Panc1 (cell line): ENCODE results near the gene SNX4. TPM values are rescaled to one million over a fixed set of nuclear protein-coding genes. Genes with fewer than 3 reads are reported as not detected.

Experiments
- ATAC-seq: fragments of 200-7000 bp; cut with Tn5 transposase; 2 replicates; pipeline ENCODE4 v1.9.1; 2020; ENCODE audit warnings: mild to moderate bottlenecking, moderate library complexity
- BruUV-seq: library from RNA; stranded (reverse); fragments of 400-500 nt; replicated peaks from 2 replicates; lab custom pipeline; 2021; lab: Mats Ljungman, UMichigan
- CTCF ChIA-PET: fragments of 300-600 bp; sonication (Branson Sonifier 250); formaldehyde crosslinking; loops from one replicate; lab custom pipeline; 2022; ENCODE audit warnings: antibody characterized with exemption; lab: Charles Lee
- POLR2A ChIA-PET: fragments of 300-600 bp; sonication (Branson Sonifier 250); formaldehyde crosslinking; loops from one replicate; lab custom pipeline; 2022; ENCODE audit warnings: antibody characterized with exemption; lab: Charles Lee
- DNase-seq: peaks from one replicate; pipeline ENCODE4 v3.0.0-alpha.2; 2010; ENCODE audit warnings: low read depth, low spot score
- H3K27ac ChIP-seq: 2 replicates; pipeline ENCODE4 v1.5.1; 2011; ENCODE audit warnings: mild to moderate bottlenecking, low read length, inconsistent platforms
- H3K27me3 ChIP-seq: fragments of 200-500 bp; sonication (Bioruptor generic); 2 replicates; pipeline ENCODE4 v1.6.0; 2014; ENCODE audit warnings: low read length, inconsistent platforms; ENCODE audit not compliant: control insufficient read depth, insufficient read depth
- H3K36me3 ChIP-seq: fragments of 200-500 bp; sonication (Bioruptor generic); 2 replicates; pipeline ENCODE4 v1.5.1; 2014; ENCODE audit warnings: inconsistent platforms, mild to moderate bottlenecking, low read length, moderate library complexity; ENCODE audit not compliant: control insufficient read depth, insufficient read depth
- H3K4me1 ChIP-seq: 2 replicates; pipeline ENCODE4 v1.5.1; 2011; ENCODE audit warnings: inconsistent platforms, mild to moderate bottlenecking, low read length, moderate library complexity; ENCODE audit not compliant: control insufficient read depth, insufficient read depth
- H3K4me3 ChIP-seq, 2 experiments: 2 replicates each; pipeline ENCODE4 v1.5.1; 2011 to 2012; ENCODE audit warnings: low read depth in 2 of 2, low read length in 2 of 2, mild to moderate bottlenecking in 2 of 2, inconsistent platforms in 1 of 2, moderate library complexity in 1 of 2
- H3K9me3 ChIP-seq: fragments of 200-500 bp; sonication (Bioruptor generic); 2 replicates; pipeline ENCODE4 v1.5.1; 2014; ENCODE audit warnings: low read depth, mild to moderate bottlenecking, inconsistent platforms, low read length, moderate library complexity; ENCODE audit not compliant: control insufficient read depth, insufficient read depth
- CTCF ChIP-seq: fragments of 450-650 bp; IDR thresholded peaks from 2 replicates; pipeline ENCODE4 v1.5.1; 2017; ENCODE audit warnings: mild to moderate bottlenecking
- POLR2AphosphoS5 ChIP-seq: IDR thresholded peaks from 2 replicates; pipeline ENCODE4 v1.6.1; 2012; ENCODE audit warnings: mild to moderate bottlenecking, low read depth, low read length, moderate library complexity
- REST ChIP-seq, 2 experiments: IDR thresholded peaks; 2 replicates each; pipeline ENCODE4 v1.6.1; 2011 to 2012; ENCODE audit warnings: low read depth in 2 of 2, control low read depth in 1 of 2, low read length in 1 of 2, mild to moderate bottlenecking in 1 of 2, moderate library complexity in 1 of 2; ENCODE audit not compliant: insufficient read depth in 1 of 2
- SIN3A ChIP-seq: IDR thresholded peaks from 2 replicates; pipeline ENCODE4 v1.6.1; 2012; ENCODE audit warnings: low read depth, mild to moderate bottlenecking, low read length, moderate library complexity, borderline replicate concordance; ENCODE audit not compliant: insufficient read depth
- TCF7L2 ChIP-seq: IDR thresholded peaks from 2 replicates; pipeline ENCODE4 v1.6.1; 2011; ENCODE audit warnings: mild to moderate bottlenecking, low read depth, low read length, inconsistent platforms
- in situ Hi-C: cut with HindIII; loops from 2 replicates; pipeline ENCODE4 v1.10.0; 2016; ENCODE audit warnings: low sequenced_read_pairs, low pct_unique_long_range_greater_than_20kb
- intact Hi-C: fragments of 100-400 bp; cut with micrococcal nuclease; formaldehyde crosslinking; loops from one replicate; pipeline ENCODE4 v1.10.0; 2022; ENCODE audit not compliant: unreplicated experiment
- total RNA-seq: library from RNA; stranded (reverse); gene quantifications from one replicate; pipeline ENCODE4 v1.2.1, GENCODE V29; 2021; ENCODE audit not compliant: unreplicated experiment

The SNX4 gene
- total RNA-seq, 1 experiment from 2014 or later: 34.3 TPM

- H3K4me3 ChIP-seq: no peak overlapping the region
- POLR2A ChIA-PET: no interaction called here
- no TSS peak for BruUV-seq
- TF ChIP-seq POLR2AphosphoS5: no peak
- no peak for TF ChIP-seq REST (IDR thresholded peaks at IDR 0.05; ENCODE audit: insufficient read depth in 1 of 2, low read depth in 2 of 2, low read length in 1 of 2)
- no peaks in the 10 kb centered on the region for H3K27me3 ChIP-seq
- intact Hi-C loops: no loop called here
- in situ Hi-C loops: no loop called here
- CTCF ChIA-PET: interaction anchor here (0.6 kb wide), 1 partner anchor 83 kb away, joined by 7 read pairs; the partner anchor contains the start of gene OSBPL11
- H3K4me1 ChIP-seq: no peaks in the 10 kb centered on the region
- no peak for DNase-seq
- ATAC-seq: no peak
- H3K36me3 ChIP-seq: no peaks in the 10 kb centered on the region
- H3K27ac ChIP-seq: no peak overlapping the region
- H3K9me3 ChIP-seq: no peaks in the 10 kb centered on the region; the same call in 1 of the 2 replicates
These were observed 7.7 kb downstream of the SNX4 start for GRCh38 chr3:125512135-125512920.

- DNase-seq: no peak
- ATAC-seq: no peak
- in situ Hi-C loops: no loop called here
- ChIA-PET POLR2A (no interaction called here), CTCF (interaction anchor here (0.6 kb wide), 1 partner anchor 84 kb away, joined by 7 read pairs; the partner anchor contains the start of gene OSBPL11)
- H3K9me3 ChIP-seq: no peaks in the 10 kb centered on the region; the same call in 1 of the 2 replicates
- intact Hi-C loops: no loop called here
- no peak overlapping the region for H3K4me3 ChIP-seq
- no peaks in the 10 kb centered on the region for H3K27me3 ChIP-seq
- H3K27ac ChIP-seq: no peak overlapping the region
- no TSS peak for BruUV-seq
- no peaks in the 10 kb centered on the region for H3K36me3 ChIP-seq
- H3K4me1 ChIP-seq: no peaks in the 10 kb centered on the region
- TF ChIP-seq POLR2AphosphoS5 (no peak), REST (IDR thresholded peaks at IDR 0.05; ENCODE audit: insufficient read depth in 1 of 2, low read depth in 2 of 2, low read length in 1 of 2) (no peak), TCF7L2 (no peak), CTCF (no peak), SIN3A (no peak)
These were observed 8.4 kb downstream of the SNX4 start for GRCh38 chr3:125511420-125512118.
